Activated CD4-positive, alpha-beta T cell treated with anti-CD3 and anti-CD28 coated beads, Interleukin-2, amount 10 ng/mL, durations not matched to agents 7 days and 5 days (primary cell): Measurements from ENCODE around the gene PACSIN2. TPM values are rescaled to one million over a fixed set of nuclear protein-coding genes. Genes with fewer than 3 reads are reported as not detected.
"Not testable (repeated sequence)": the region's sequence is repeated elsewhere in the genome, so short reads cannot be mapped to it uniquely, and the experiment has no call there.

ENCODE experiments used
- CTCF ChIA-PET: fragments of 350-600 bp; sonication (Branson Sonifier 250); formaldehyde crosslinking; loops from one replicate; lab custom pipeline; 2021; ENCODE audit warnings: antibody characterized with exemption; lab: Charles Lee
- POLR2A ChIA-PET: fragments of 350-600 bp; sonication (Branson Sonifier 250); formaldehyde crosslinking; loops from one replicate; lab custom pipeline; 2021; ENCODE audit warnings: antibody characterized with exemption; lab: Charles Lee
- DNase-seq: peaks from one replicate; pipeline ENCODE4 v3.0.0-alpha.2; 2020
- H3K27ac Mint-ChIP-seq: one replicate; pipeline ENCODE4 v1.8.0; 2021; ENCODE audit warnings: mild to moderate bottlenecking, moderate library complexity, mixed read lengths
- H3K27me3 Mint-ChIP-seq: one replicate; pipeline ENCODE4 v1.8.0; 2021; ENCODE audit warnings: mixed read lengths
- H3K36me3 Mint-ChIP-seq: one replicate; pipeline ENCODE4 v1.8.0; 2021; ENCODE audit warnings: low read depth, mixed read lengths
- H3K4me1 Mint-ChIP-seq: one replicate; pipeline ENCODE4 v1.8.0; 2021; ENCODE audit warnings: mixed read lengths
- H3K4me3 Mint-ChIP-seq: one replicate; pipeline ENCODE4 v1.8.0; 2021; ENCODE audit warnings: mild to moderate bottlenecking, moderate library complexity, mixed read lengths
- H3K9me3 Mint-ChIP-seq: one replicate; pipeline ENCODE4 v1.8.0; 2021; ENCODE audit warnings: mixed read lengths
- total RNA-seq, 2 experiments: library from RNA; stranded (reverse); gene quantifications; one replicate each; pipeline ENCODE4 v1.2.3, GENCODE V29; 2021

The PACSIN2 gene
- total RNA-seq, 2 experiments from 2014 or later, result 32.3 to 35.8 TPM

- Mint-ChIP-seq H3K9me3 (no peaks in the 10 kb centered on the region), H3K27me3 (no peaks in the 10 kb centered on the region), H3K27ac (no peak overlapping the region), H3K36me3 (no peaks in the 10 kb centered on the region), H3K4me3 (no peak overlapping the region), H3K4me1 (peaks cover 5% of the 10 kb centered on the region)
- POLR2A ChIA-PET, result no interaction called here
- no peak for DNase-seq
- CTCF ChIA-PET, result interaction anchor here (0.7 kb wide), 1 partner anchor 12 kb away, joined by 3 read pairs; no protein-coding TSS in a partner anchor
These were observed 35.3 kb downstream of the PACSIN2 start for GRCh38 chr22:42979606-42980005.

- ChIA-PET POLR2A (no interaction called here), CTCF (interaction anchor here (0.5 kb wide), 1 partner anchor 13 kb away, joined by 3 read pairs; no protein-coding TSS in a partner anchor)
- Mint-ChIP-seq H3K4me1 (peaks cover 4% of the 10 kb centered on the region), H3K27me3 (no peaks in the 10 kb centered on the region), H3K9me3 (no peaks in the 10 kb centered on the region), H3K36me3 (no peaks in the 10 kb centered on the region), H3K27ac (peak overlapping the region; percentile 37), H3K4me3 (no peak overlapping the region)
- DNase-seq, result no peak
These were observed 36.4 kb downstream of the PACSIN2 start for GRCh38 chr22:42978453-42979103.

GRCh38 chr22:42977569-42977968, 37.4 kb downstream of the PACSIN2 start:
- CTCF ChIA-PET, result no interaction called here
- Mint-ChIP-seq H3K27ac (no peak overlapping the region), H3K36me3 (no peaks in the 10 kb centered on the region), H3K27me3 (no peaks in the 10 kb centered on the region), H3K9me3 (no peaks in the 10 kb centered on the region), H3K4me3 (no peak overlapping the region), H3K4me1 (peaks cover 4% of the 10 kb centered on the region)
- no peak for DNase-seq
- POLR2A ChIA-PET, result no interaction called here

- no peak for DNase-seq
- Mint-ChIP-seq H3K4me3 (no peak overlapping the region), H3K9me3 (peaks cover 3% of the 10 kb centered on the region), H3K27me3 (no peaks in the 10 kb centered on the region), H3K4me1 (peaks cover 4% of the 10 kb centered on the region), H3K27ac (no peak overlapping the region), H3K36me3 (peaks cover 4% of the 10 kb centered on the region)
- ChIA-PET CTCF (interaction anchor here (1.1 kb wide), 1 partner anchor 226 kb away, joined by 3 read pairs; no protein-coding TSS in a partner anchor), POLR2A (no interaction called here)
These were observed 38.6 kb downstream of the PACSIN2 start for GRCh38 chr22:42976217-42976933.

- Mint-ChIP-seq H3K9me3 (peaks cover 3% of the 10 kb centered on the region), H3K36me3 (peaks cover 14% of the 10 kb centered on the region), H3K4me3 (no peak overlapping the region), H3K27me3 (no peaks in the 10 kb centered on the region), H3K4me1 (peaks cover 7% of the 10 kb centered on the region), H3K27ac (no peak overlapping the region)
- CTCF ChIA-PET, result interaction anchor here (0.7 kb wide), 1 partner anchor 26 kb away, joined by 3 read pairs; no protein-coding TSS in a partner anchor
- POLR2A ChIA-PET, result no interaction called here
- DNase-seq, result no peak
These were observed 40.7 kb downstream of the PACSIN2 start for GRCh38 chr22:42974223-42974622.

GRCh38 chr22:42973536-42973881, 41.4 kb downstream of the PACSIN2 start:
- Mint-ChIP-seq H3K27me3 (no peaks in the 10 kb centered on the region), H3K4me3 (no peak overlapping the region), H3K9me3 (peaks cover 3% of the 10 kb centered on the region), H3K36me3 (peaks cover 14% of the 10 kb centered on the region), H3K27ac (no peak overlapping the region), H3K4me1 (peaks cover 5% of the 10 kb centered on the region)
- ChIA-PET POLR2A (no interaction called here), CTCF (interaction anchor here (0.6 to 0.7 kb wide), 2 partner anchors 26 to 53 kb away, joined by 3 read pairs; no protein-coding TSS in a partner anchor)
- no peak for DNase-seq

GRCh38 chr22:42972649-42973535, 42.1 kb downstream of the PACSIN2 start:
- H3K27ac Mint-ChIP-seq, result no peak overlapping the region
- peaks cover 7% of the 10 kb centered on the region for H3K4me1 Mint-ChIP-seq
- DNase-seq, result no peak
- no peak overlapping the region for H3K4me3 Mint-ChIP-seq
- H3K9me3 Mint-ChIP-seq, result peaks cover 3% of the 10 kb centered on the region
- H3K36me3 Mint-ChIP-seq, result peaks cover 18% of the 10 kb centered on the region
- H3K27me3 Mint-ChIP-seq, result no peaks in the 10 kb centered on the region
- CTCF ChIA-PET, result interaction anchor here (0.6 to 1.3 kb wide), 3 partner anchors 16 to 315 kb away, joined by 3 read pairs; no protein-coding TSS in a partner anchor
- POLR2A ChIA-PET, result no interaction called here

GRCh38 chr22:42971473-42971860, 43.5 kb downstream of the PACSIN2 start:
- CTCF ChIA-PET, result interaction anchor here (1.3 kb wide), 1 partner anchor 17 kb away, joined by 3 read pairs; no protein-coding TSS in a partner anchor
- POLR2A ChIA-PET, result not testable (repeated sequence)

GRCh38 chr22:42970029-42970428, 44.9 kb downstream of the PACSIN2 start:
- peaks cover 3% of the 10 kb centered on the region for H3K9me3 Mint-ChIP-seq
- CTCF ChIA-PET, result no interaction called here
- H3K4me1 Mint-ChIP-seq, result peaks cover 18% of the 10 kb centered on the region
- DNase-seq, result no peak
- no peak overlapping the region for H3K27ac Mint-ChIP-seq
- H3K36me3 Mint-ChIP-seq, result peaks cover 24% of the 10 kb centered on the region
- POLR2A ChIA-PET, result no interaction called here
- H3K27me3 Mint-ChIP-seq, result no peaks in the 10 kb centered on the region
- H3K4me3 Mint-ChIP-seq, result no peak overlapping the region

More at GRCh38 chr22:42971473-42971860, 43.5 kb downstream of the PACSIN2 start:
- H3K9me3 Mint-ChIP-seq, H3K27ac Mint-ChIP-seq, DNase-seq, H3K27me3 Mint-ChIP-seq, H3K4me3 Mint-ChIP-seq, H3K4me1 Mint-ChIP-seq: not testable (repeated sequence)
- peaks cover 24% of the 10 kb centered on the region for H3K36me3 Mint-ChIP-seq

- Mint-ChIP-seq H3K36me3 (peaks cover 24% of the 10 kb centered on the region), H3K4me1 (peaks cover 24% of the 10 kb centered on the region), H3K4me3 (no peak overlapping the region), H3K27ac (no peak overlapping the region), H3K27me3 (no peaks in the 10 kb centered on the region), H3K9me3 (peaks cover 3% of the 10 kb centered on the region)
- CTCF ChIA-PET, result no interaction called here
- no peak for DNase-seq
- POLR2A ChIA-PET, result no interaction called here
These were observed 45.5 kb downstream of the PACSIN2 start for GRCh38 chr22:42969348-42969975.

GRCh38 chr22:42967933-42968332, 47.0 kb downstream of the PACSIN2 start:
- Mint-ChIP-seq H3K4me3 (no peak overlapping the region), H3K27me3 (no peaks in the 10 kb centered on the region), H3K9me3 (peaks cover 3% of the 10 kb centered on the region), H3K36me3 (peaks cover 29% of the 10 kb centered on the region), H3K4me1 (peaks cover 30% of the 10 kb centered on the region), H3K27ac (no peak overlapping the region)
- POLR2A ChIA-PET, result no interaction called here
- DNase-seq, result no peak
- CTCF ChIA-PET, result no interaction called here

GRCh38 chr22:42967005-42967404, 47.9 kb downstream of the PACSIN2 start:
- no peak overlapping the region for H3K4me3 Mint-ChIP-seq
- DNase-seq, result no peak
- CTCF ChIA-PET, result interaction anchor here (0.6 kb wide), 1 partner anchor 13 kb away, joined by 3 read pairs; no protein-coding TSS in a partner anchor
- H3K27ac Mint-ChIP-seq, result no peak overlapping the region
- peaks cover 27% of the 10 kb centered on the region for H3K36me3 Mint-ChIP-seq
- peaks cover 36% of the 10 kb centered on the region for H3K4me1 Mint-ChIP-seq
- no peaks in the 10 kb centered on the region for H3K27me3 Mint-ChIP-seq
- POLR2A ChIA-PET, result no interaction called here
- H3K9me3 Mint-ChIP-seq, result peaks cover 2% of the 10 kb centered on the region
